Loucy (cell line): ENCODE data around the gene FAF2.

Source experiments
- H2AFZ ChIP-seq: fragments of 200-600 bp; sonication (generic); 2 replicates; pipeline ENCODE4 v1.6.0; 2016; ENCODE audit warnings: antibody characterized with exemption, mild to moderate bottlenecking, low read length, moderate library complexity
- H3F3A ChIP-seq: fragments of 200-600 bp; 2 replicates; pipeline ENCODE4 v1.6.0; 2016; ENCODE audit warnings: antibody characterized with exemption, low read depth, mild to moderate bottlenecking
- H3K27me3 ChIP-seq: fragments of 200-600 bp; sonication (generic); 2 replicates; pipeline ENCODE4 v1.6.1; 2014; ENCODE audit warnings: low read length, mild to moderate bottlenecking; ENCODE audit not compliant: insufficient read depth, poor library complexity, severe bottlenecking
- H3K36me3 ChIP-seq: fragments of 200-600 bp; sonication (generic); 2 replicates; pipeline ENCODE4 v1.6.1; 2016; ENCODE audit warnings: low read length; ENCODE audit not compliant: insufficient read depth
- H3K4me1 ChIP-seq: fragments of 200-600 bp; sonication (generic); 2 replicates; pipeline ENCODE4 v1.5.1; 2014; ENCODE audit warnings: low read length, mild to moderate bottlenecking; ENCODE audit not compliant: insufficient read depth, poor library complexity, severe bottlenecking
- H3K4me2 ChIP-seq: fragments of 200-600 bp; sonication (generic); 2 replicates; pipeline ENCODE4 v1.6.0; 2014; ENCODE audit warnings: antibody characterized with exemption, low read length, low read depth, mild to moderate bottlenecking; ENCODE audit not compliant: poor library complexity, severe bottlenecking
- H3K4me3 ChIP-seq: fragments of 200-600 bp; sonication (generic); 2 replicates; pipeline ENCODE4 v1.5.1; 2014; ENCODE audit warnings: low read length, mild to moderate bottlenecking, mixed read lengths; ENCODE audit not compliant: poor library complexity, severe bottlenecking
- H3K79me2 ChIP-seq: fragments of 200-600 bp; sonication (generic); 2 replicates; pipeline ENCODE4 v1.6.1; 2014; ENCODE audit warnings: low read length; ENCODE audit not compliant: insufficient read depth
- H3K9ac ChIP-seq: fragments of 200-600 bp; sonication (generic); 2 replicates; pipeline ENCODE4 v1.6.0; 2014; ENCODE audit warnings: mild to moderate bottlenecking, low read depth, low read length, moderate library complexity; ENCODE audit not compliant: poor library complexity, severe bottlenecking
- H3K9me2 ChIP-seq: fragments of 200-600 bp; sonication (generic); replicated peaks from 2 replicates; pipeline ENCODE4 v1.6.1; 2016; ENCODE audit warnings: low read depth, low read length, mixed read lengths
- H3K9me3 ChIP-seq: fragments of 200-600 bp; sonication (generic); 2 replicates; pipeline ENCODE4 v1.6.1; 2014; ENCODE audit warnings: mild to moderate bottlenecking, antibody characterized with exemption, low read length, low read depth; ENCODE audit not compliant: insufficient read depth
- H4K20me1 ChIP-seq: fragments of 200-600 bp; sonication (generic); 2 replicates; pipeline ENCODE4 v1.6.0; 2014; ENCODE audit warnings: antibody characterized with exemption, low read length, mild to moderate bottlenecking; ENCODE audit not compliant: insufficient read depth, poor library complexity, severe bottlenecking
- CTCF ChIP-seq: fragments of 200-600 bp; sonication (generic); conservative IDR thresholded peaks from 2 replicates; pipeline ENCODE4 v1.5.1; 2014; ENCODE audit warnings: mild to moderate bottlenecking, antibody characterized with exemption, low read length
- EZH2phosphoT487 ChIP-seq: fragments of 200-600 bp; IDR thresholded peaks from 2 replicates; pipeline ENCODE4 v1.6.1; 2018; ENCODE audit warnings: antibody characterized with exemption, mild to moderate bottlenecking, moderate library complexity, borderline replicate concordance

The FAF2 gene

GRCh38 chr5:176533390-176533789, 85.2 kb downstream of the FAF2 start:
- Histone ChIP-seq H2AFZ (no peak overlapping the region), H4K20me1 (peaks cover 35% of the 10 kb centered on the region), H3F3A (no peaks in the 10 kb centered on the region; the same call in 1 of the 2 replicates), H3K4me3 (peak overlapping the region; percentile 85), H3K4me2 (peak overlapping the region; percentile 92), H3K9ac (peak overlapping the region; percentile 99), H3K9me2 (no peaks in the 10 kb centered on the region), H3K79me2 (peaks cover 72% of the 10 kb centered on the region), H3K4me1 (peaks cover 27% of the 10 kb centered on the region), H3K27me3 (peaks cover 6% of the 10 kb centered on the region), H3K36me3 (peaks cover 23% of the 10 kb centered on the region; the same call in 1 of the 2 replicates), H3K9me3 (no peaks in the 10 kb centered on the region)
- TF ChIP-seq EZH2phosphoT487 (no peak), CTCF (no peak)

- H3K4me1 ChIP-seq = peaks cover 26% of the 10 kb centered on the region
- peaks cover 16% of the 10 kb centered on the region; the same call in 1 of the 2 replicates for H3K36me3 ChIP-seq
- H3K9me2 ChIP-seq = no peaks in the 10 kb centered on the region
- peak overlapping the region; percentile 85 for H3K4me3 ChIP-seq
- no peak overlapping the region for H2AFZ ChIP-seq
- H3K9me3 ChIP-seq = no peaks in the 10 kb centered on the region
- H3K4me2 ChIP-seq = peak overlapping the region; percentile 92
- peaks cover 28% of the 10 kb centered on the region for H4K20me1 ChIP-seq
- H3K9ac ChIP-seq = peak overlapping the region; percentile 99
- TF ChIP-seq EZH2phosphoT487 = no peak
- peak; percentile 28; the same call in 1 of the 2 replicates for TF ChIP-seq CTCF
- no peaks in the 10 kb centered on the region; the same call in 1 of the 2 replicates for H3F3A ChIP-seq
- peaks cover 6% of the 10 kb centered on the region for H3K27me3 ChIP-seq
- peaks cover 67% of the 10 kb centered on the region for H3K79me2 ChIP-seq
Measured at GRCh38 chr5:176533894-176534611, 85.9 kb downstream of the FAF2 start.

GRCh38 chr5:176534640-176535039, 86.5 kb downstream of the FAF2 start:
- Histone ChIP-seq H3K4me1 (peaks cover 20% of the 10 kb centered on the region), H3K4me3 (peak overlapping the region; percentile 85), H3K9me2 (no peaks in the 10 kb centered on the region), H3K9ac (peak overlapping the region; percentile 99), H3K36me3 (peaks cover 10% of the 10 kb centered on the region; the same call in 1 of the 2 replicates), H3K9me3 (no peaks in the 10 kb centered on the region), H3K4me2 (peak overlapping the region; percentile 92), H2AFZ (no peak overlapping the region), H3K79me2 (peaks cover 61% of the 10 kb centered on the region), H3K27me3 (peaks cover 6% of the 10 kb centered on the region), H4K20me1 (peaks cover 22% of the 10 kb centered on the region), H3F3A (no peaks in the 10 kb centered on the region; the same call in 1 of the 2 replicates)
- TF ChIP-seq CTCF (no peak), EZH2phosphoT487 (no peak)
